GM13977 (cell line): Measurements from ENCODE around the gene OSBPL8.

Experiments used
- DNase-seq: peaks from one replicate; pipeline ENCODE4 v3.0.0; 2012; ENCODE audit warnings: low spot score
- CTCF ChIP-seq: IDR thresholded peaks from 2 replicates; pipeline ENCODE4 v1.5.1; 2012; ENCODE audit warnings: mild to moderate bottlenecking, control low read depth; ENCODE audit not compliant: insufficient read depth; ENCODE audit errors: extremely low read depth, missing control alignments
- in situ Hi-C: fragments of 300-500 bp; cut with MboI; formaldehyde crosslinking; loops from one replicate; pipeline ENCODE4 v1.12.0; 2022; ENCODE audit warnings: low sequenced_read_pairs, low pct_unique_long_range_greater_than_20kb, mixed read lengths, inconsistent platforms; ENCODE audit not compliant: unreplicated experiment

The OSBPL8 gene

GRCh38 chr12:76400136-76400535 lies 159.4 kb downstream of the OSBPL8 start:
- TF ChIP-seq CTCF, result no peak
- in situ Hi-C loops, result no loop called here

GRCh38 chr12:76399040-76399439 lies 160.5 kb downstream of the OSBPL8 start:
- no peak for DNase-seq
- no peak for TF ChIP-seq CTCF
- in situ Hi-C loops, result no loop called here

More at GRCh38 chr12:76400136-76400535, 159.4 kb downstream of the OSBPL8 start:
- DNase-seq, result no peak

GRCh38 chr12:76398106-76398505 lies 161.5 kb downstream of the OSBPL8 start:
- in situ Hi-C loops, result no loop called here
- DNase-seq, result no peak
- no peak for TF ChIP-seq CTCF

GRCh38 chr12:76391461-76391860 lies 168.1 kb downstream of the OSBPL8 start:
- DNase-seq, result no peak
- TF ChIP-seq CTCF, result no peak
- in situ Hi-C loops, result no loop called here

- no peak for TF ChIP-seq CTCF
- in situ Hi-C loops, result no loop called here
- DNase-seq, result no peak
Measured at GRCh38 chr12:76387614-76388013, 172.0 kb downstream of the OSBPL8 start.

GRCh38 chr12:76384560-76384959 lies 175.0 kb downstream of the OSBPL8 start:
- no peak for DNase-seq
- in situ Hi-C loops, result no loop called here
- TF ChIP-seq CTCF, result no peak

- no peak for DNase-seq
- in situ Hi-C loops, result no loop called here
- no peak for TF ChIP-seq CTCF
Measured at GRCh38 chr12:76383988-76384387, 175.6 kb downstream of the OSBPL8 start.
